Measurements from ENCODE around the gene ROGDI.

The ROGDI gene

GRCh38 chr16:4792951-4793513 is 9.4 kb downstream of the ROGDI start:
- ChIA-PET POLR2A (no interaction called here), CTCF (no interaction called here)
- no peak for TF ChIP-seq FOXA1 (IDR thresholded peaks at IDR 0.05)
- DNase-seq (ENCODE audit: extremely low spot score) = no peak

DNA sequence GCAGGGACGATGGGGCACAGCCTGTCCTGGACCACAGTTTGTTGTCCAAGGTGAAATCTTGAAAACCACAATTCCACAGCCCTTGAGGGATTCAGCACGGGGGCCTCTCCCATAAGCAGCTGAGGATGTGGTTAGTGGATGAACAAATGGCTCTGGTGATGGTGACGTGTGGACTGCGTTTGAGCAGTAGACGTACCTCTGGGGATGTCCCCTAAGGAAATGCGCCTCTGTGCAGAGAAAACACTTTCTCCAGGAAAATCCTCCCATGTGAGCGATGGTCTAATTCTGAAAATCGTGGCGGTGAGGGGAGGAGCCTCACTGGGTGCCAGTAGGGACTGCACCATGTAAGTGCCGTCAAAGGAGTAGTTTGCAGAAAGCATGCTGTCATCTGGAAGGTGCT is 11.6 kb downstream of the ROGDI start:
- POLR2A ChIA-PET = no interaction called here
- CTCF ChIA-PET = no interaction called here
- TF ChIP-seq FOXM1 (IDR thresholded peaks at IDR 0.05; ENCODE audit: borderline replicate concordance) (no peak), NFRKB (IDR thresholded peaks at IDR 0.05) (no peak), TARDBP (IDR thresholded peaks at IDR 0.05) (no peak), LEF1 (IDR thresholded peaks at IDR 0.05; ENCODE audit: borderline replicate concordance) (no peak), SUZ12 (IDR thresholded peaks at IDR 0.05) (no peak), FOXA1 (IDR thresholded peaks at IDR 0.05) (no peak), ELF4 (IDR thresholded peaks at IDR 0.05) (no peak), HDGF (IDR thresholded peaks at IDR 0.05; ENCODE audit: borderline replicate concordance) (no peak), L3MBTL2 (conservative IDR thresholded peaks at IDR 0.05) (no peak), SP1 (IDR thresholded peaks at IDR 0.05) (no peak), FOXK2 (IDR thresholded peaks at IDR 0.05) (no peak), ZNF384 (IDR thresholded peaks at IDR 0.05) (no peak), CTBP1 (IDR thresholded peaks at IDR 0.05; ENCODE audit: borderline replicate concordance) (no peak), BHLHE40 (IDR thresholded peaks at IDR 0.05; ENCODE audit: borderline replicate concordance) (no peak)
- TF ChIP-seq, protein P1, sequence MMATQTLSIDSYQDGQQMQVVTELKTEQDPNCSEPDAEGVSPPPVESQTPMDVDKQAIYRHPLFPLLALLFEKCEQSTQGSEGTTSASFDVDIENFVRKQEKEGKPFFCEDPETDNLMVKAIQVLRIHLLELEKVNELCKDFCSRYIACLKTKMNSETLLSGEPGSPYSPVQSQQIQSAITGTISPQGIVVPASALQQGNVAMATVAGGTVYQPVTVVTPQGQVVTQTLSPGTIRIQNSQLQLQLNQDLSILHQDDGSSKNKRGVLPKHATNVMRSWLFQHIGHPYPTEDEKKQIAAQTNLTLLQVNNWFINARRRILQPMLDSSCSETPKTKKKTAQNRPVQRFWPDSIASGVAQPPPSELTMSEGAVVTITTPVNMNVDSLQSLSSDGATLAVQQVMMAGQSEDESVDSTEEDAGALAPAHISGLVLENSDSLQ (IDR thresholded peaks at IDR 0.05) = no peak
- no peak for DNase-seq (ENCODE audit: extremely low spot score)

DNA sequence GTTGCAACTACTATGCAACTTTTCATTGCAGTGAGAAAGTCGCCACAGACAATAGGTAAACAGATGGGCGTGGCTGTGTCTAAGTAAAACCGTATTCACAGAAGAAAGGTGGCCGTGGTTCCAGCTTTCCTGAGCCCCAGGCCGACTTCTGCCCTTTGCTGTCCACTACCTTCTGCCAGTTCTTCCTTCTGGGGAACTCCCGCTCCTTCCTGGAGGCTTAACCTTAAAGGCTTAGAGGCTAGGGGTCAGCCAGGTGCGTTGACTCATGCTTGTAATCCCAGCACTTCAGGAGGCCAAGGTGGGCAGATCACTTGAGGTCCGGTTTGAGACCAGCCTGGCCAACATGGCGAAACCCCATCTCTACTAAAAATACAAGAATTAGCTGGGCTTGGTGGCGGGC is 12.2 kb downstream of the ROGDI start:
- no peak for DNase-seq (ENCODE audit: extremely low spot score)
- ChIA-PET POLR2A (interaction anchor here (2.6 kb wide), 1 partner anchor 22 kb away, joined by 8 read pairs; no protein-coding TSS in a partner anchor), CTCF (interaction anchor here (0.5 to 0.6 kb wide), 2 partner anchors 53 to 164 kb away, joined by 4 read pairs; no protein-coding TSS in a partner anchor)
- TF ChIP-seq TARDBP (IDR thresholded peaks at IDR 0.05) (no peak), SUZ12 (IDR thresholded peaks at IDR 0.05) (no peak), BHLHE40 (IDR thresholded peaks at IDR 0.05; ENCODE audit: borderline replicate concordance) (no peak), ELF4 (IDR thresholded peaks at IDR 0.05) (no peak), FOXM1 (IDR thresholded peaks at IDR 0.05; ENCODE audit: borderline replicate concordance) (no peak), HDGF (IDR thresholded peaks at IDR 0.05; ENCODE audit: borderline replicate concordance) (no peak), ZNF384 (IDR thresholded peaks at IDR 0.05) (no peak), L3MBTL2 (conservative IDR thresholded peaks at IDR 0.05) (no peak), NFRKB (IDR thresholded peaks at IDR 0.05) (no peak), FOXA1 (IDR thresholded peaks at IDR 0.05) (no peak), CTBP1 (IDR thresholded peaks at IDR 0.05; ENCODE audit: borderline replicate concordance) (no peak), ARNT (IDR thresholded peaks at IDR 0.05) (no peak), LEF1 (IDR thresholded peaks at IDR 0.05; ENCODE audit: borderline replicate concordance) (no peak), SP1 (IDR thresholded peaks at IDR 0.05) (no peak)
- TF ChIP-seq, protein P1 (IDR thresholded peaks at IDR 0.05) = no peak

- TF ChIP-seq BHLHE40 (IDR thresholded peaks at IDR 0.05; ENCODE audit: borderline replicate concordance) (no peak), SP1 (IDR thresholded peaks at IDR 0.05) (no peak), CTBP1 (IDR thresholded peaks at IDR 0.05; ENCODE audit: borderline replicate concordance) (no peak), FOXA1 (IDR thresholded peaks at IDR 0.05) (no peak), L3MBTL2 (conservative IDR thresholded peaks at IDR 0.05) (no peak), FOXK2 (IDR thresholded peaks at IDR 0.05) (no peak)
- no peak for DNase-seq (ENCODE audit: extremely low spot score)
- CTCF ChIA-PET = interaction anchor here (0.8 kb wide), 1 partner anchor 23 kb away, joined by 3 read pairs; no protein-coding TSS in a partner anchor
- POLR2A ChIA-PET = interaction anchor here (0.8 to 2.6 kb wide), 3 partner anchors 8 to 20 kb away, joined by 3 to 8 read pairs (median 5); partner anchors contain the start of gene ROGDI
Measured at GRCh38 chr16:4788910-4789309, 13.5 kb downstream of the ROGDI start.

GRCh38 chr16:4788489-4788889 is 13.9 kb downstream of the ROGDI start:
- ChIA-PET CTCF (no interaction called here), POLR2A (interaction anchor here (0.8 to 2.6 kb wide), 3 partner anchors 8 to 20 kb away, joined by 3 to 8 read pairs (median 5); partner anchors contain the start of gene ROGDI)
- DNase-seq (ENCODE audit: extremely low spot score) = no peak
- TF ChIP-seq ARNT (IDR thresholded peaks at IDR 0.05) (no peak), LEF1 (IDR thresholded peaks at IDR 0.05; ENCODE audit: borderline replicate concordance) (no peak), NFRKB (IDR thresholded peaks at IDR 0.05) (no peak), BHLHE40 (IDR thresholded peaks at IDR 0.05; ENCODE audit: borderline replicate concordance) (no peak), FOXM1 (IDR thresholded peaks at IDR 0.05; ENCODE audit: borderline replicate concordance) (no peak), SUZ12 (IDR thresholded peaks at IDR 0.05) (no peak), ELF4 (IDR thresholded peaks at IDR 0.05) (no peak), CTBP1 (IDR thresholded peaks at IDR 0.05; ENCODE audit: borderline replicate concordance) (no peak), SP1 (IDR thresholded peaks at IDR 0.05) (no peak), ZNF384 (IDR thresholded peaks at IDR 0.05) (no peak), L3MBTL2 (conservative IDR thresholded peaks at IDR 0.05) (no peak), TARDBP (IDR thresholded peaks at IDR 0.05) (no peak), FOXA1 (IDR thresholded peaks at IDR 0.05) (no peak), FOXK2 (IDR thresholded peaks at IDR 0.05) (no peak), HDGF (IDR thresholded peaks at IDR 0.05; ENCODE audit: borderline replicate concordance) (no peak)
- TF ChIP-seq, protein P1 (IDR thresholded peaks at IDR 0.05) = no peak
